HepG2 (cell line): Measurements from ENCODE around the gene RAPGEF5. TPM values are rescaled to one million over a fixed set of nuclear protein-coding genes. Genes with fewer than 3 reads are reported as not detected.

ENCODE experiments used
- ARNT2 ChIP-seq: sonication (generic); formaldehyde crosslinking; IDR thresholded peaks from 2 replicates; pipeline ENCODE4 v1.8.0; 2022; ENCODE audit warnings: mild to moderate bottlenecking, low read depth, missing genetic modification reagents, moderate library complexity
- DR1 ChIP-seq: sonication (generic); formaldehyde crosslinking; IDR thresholded peaks from 2 replicates; pipeline ENCODE4 v1.8.0; 2021; ENCODE audit warnings: mild to moderate bottlenecking, missing genetic modification reagents, inconsistent platforms
- JUN ChIP-seq: sonication (generic); formaldehyde crosslinking; IDR thresholded peaks from 2 replicates; pipeline ENCODE4 v1.4.0; 2020; ENCODE audit warnings: mild to moderate bottlenecking, missing genetic modification reagents
- MED13 ChIP-seq: sonication (generic); formaldehyde crosslinking; IDR thresholded peaks from 2 replicates; pipeline ENCODE4 v1.5.0; 2020; ENCODE audit warnings: missing genetic modification reagents
- NKX3-1 ChIP-seq: sonication (generic); formaldehyde crosslinking; IDR thresholded peaks from 2 replicates; pipeline ENCODE4 v1.5.0; 2020; ENCODE audit warnings: missing genetic modification reagents
- POGK ChIP-seq: sonication (generic); formaldehyde crosslinking; conservative IDR thresholded peaks from 2 replicates; pipeline ENCODE4 v1.8.0; 2022; ENCODE audit warnings: mild to moderate bottlenecking, moderate library complexity, missing genetic modification reagents
- PRDM10 ChIP-seq: sonication (generic); formaldehyde crosslinking; IDR thresholded peaks from 2 replicates; pipeline ENCODE4 v1.4.0; 2020; ENCODE audit warnings: low read depth, missing genetic modification reagents
- RAD21 ChIP-seq: fragments of 450-650 bp; formaldehyde crosslinking; IDR thresholded peaks from 2 replicates; pipeline ENCODE4 v1.5.0; 2020; ENCODE audit warnings: mild to moderate bottlenecking
- TBX3 ChIP-seq: fragments of 450-650 bp; IDR thresholded peaks from 2 replicates; pipeline ENCODE4 v1.6.1; 2017; ENCODE audit warnings: antibody characterized with exemption, mild to moderate bottlenecking, inconsistent platforms, borderline replicate concordance
- XBP1 ChIP-seq: sonication (generic); formaldehyde crosslinking; IDR thresholded peaks from 2 replicates; pipeline ENCODE4 v1.5.0; 2020; ENCODE audit warnings: missing genetic modification reagents
- ZEB1 ChIP-seq: IDR thresholded peaks from 2 replicates; pipeline ENCODE4 v1.6.1; 2012; ENCODE audit warnings: mild to moderate bottlenecking, low read depth, inconsistent platforms; ENCODE audit not compliant: insufficient replicate concordance
- ZNF224 ChIP-seq: sonication (generic); formaldehyde crosslinking; IDR thresholded peaks from 2 replicates; pipeline ENCODE4 v1.5.0; 2020; ENCODE audit warnings: mild to moderate bottlenecking, missing genetic modification reagents
- ZNF230 ChIP-seq: sonication (generic); formaldehyde crosslinking; IDR thresholded peaks from 2 replicates; pipeline ENCODE4 v1.4.0; 2020; ENCODE audit warnings: mild to moderate bottlenecking, missing genetic modification reagents
- ZNF260 ChIP-seq: sonication (generic); formaldehyde crosslinking; IDR thresholded peaks from 2 replicates; pipeline ENCODE4 v1.4.0; 2020; ENCODE audit warnings: missing genetic modification reagents, low read depth, mild to moderate bottlenecking, borderline replicate concordance
- ZNF709 ChIP-seq: sonication (generic); formaldehyde crosslinking; IDR thresholded peaks from 2 replicates; pipeline ENCODE4 v1.5.0; 2020; ENCODE audit warnings: mild to moderate bottlenecking, missing genetic modification reagents
- ZNF724P ChIP-seq: sonication (generic); formaldehyde crosslinking; IDR thresholded peaks from 2 replicates; pipeline ENCODE4 v1.8.0; 2022; ENCODE audit warnings: missing genetic modification reagents, borderline replicate concordance
- ZNF792 ChIP-seq: IDR thresholded peaks from 2 replicates; pipeline ENCODE4 v1.6.1; 2016
- polyA plus RNA-seq, 8 experiments: library from polyadenylated mRNA; depleted of rRNA in 3 of 8; stranded (reverse) in 7 of 8; unstranded in 1 of 8; fragments of >200 nt; fragmentation: Illumina TruSeq in 4 of 8; extraction: Trizol in 4 of 8; gene quantifications; 2 replicates each; pipeline versions ENCODE4 v1.2.1 to v1.2.3, GENCODE V29; 2011 to 2016; ENCODE audit warnings: low read depth in 4 of 8, missing spikeins in 1 of 8, mixed read lengths in 1 of 8; ENCODE audit not compliant: insufficient read depth in 1 of 8
- total RNA-seq, 5 experiments: library from RNA; depleted of rRNA; stranded (reverse); fragments of >200 nt; fragmentation: Illumina TruSeq; extraction: Trizol; gene quantifications; 2 replicates each; pipeline ENCODE4 v1.2.3, GENCODE V29; 2016; ENCODE audit warnings: low read depth in 1 of 5
- TF ChIP-seq, protein P1 (sequence below): fragments of 450-650 bp; IDR thresholded peaks from 2 replicates; pipeline ENCODE4 v1.6.1; 2017; ENCODE audit warnings: mild to moderate bottlenecking
- TF ChIP-seq, protein P2 (sequence below): IDR thresholded peaks from 2 replicates; pipeline ENCODE4 v1.6.1; 2016; ENCODE audit warnings: low read depth, control low read depth

The RAPGEF5 gene
- total and polyA plus RNA-seq, 2 of the 13 experiments (the other 11 are each of a cell fraction or from before 2014, with no cell fraction given) = 17.1 to 23.4 TPM

DNA sequence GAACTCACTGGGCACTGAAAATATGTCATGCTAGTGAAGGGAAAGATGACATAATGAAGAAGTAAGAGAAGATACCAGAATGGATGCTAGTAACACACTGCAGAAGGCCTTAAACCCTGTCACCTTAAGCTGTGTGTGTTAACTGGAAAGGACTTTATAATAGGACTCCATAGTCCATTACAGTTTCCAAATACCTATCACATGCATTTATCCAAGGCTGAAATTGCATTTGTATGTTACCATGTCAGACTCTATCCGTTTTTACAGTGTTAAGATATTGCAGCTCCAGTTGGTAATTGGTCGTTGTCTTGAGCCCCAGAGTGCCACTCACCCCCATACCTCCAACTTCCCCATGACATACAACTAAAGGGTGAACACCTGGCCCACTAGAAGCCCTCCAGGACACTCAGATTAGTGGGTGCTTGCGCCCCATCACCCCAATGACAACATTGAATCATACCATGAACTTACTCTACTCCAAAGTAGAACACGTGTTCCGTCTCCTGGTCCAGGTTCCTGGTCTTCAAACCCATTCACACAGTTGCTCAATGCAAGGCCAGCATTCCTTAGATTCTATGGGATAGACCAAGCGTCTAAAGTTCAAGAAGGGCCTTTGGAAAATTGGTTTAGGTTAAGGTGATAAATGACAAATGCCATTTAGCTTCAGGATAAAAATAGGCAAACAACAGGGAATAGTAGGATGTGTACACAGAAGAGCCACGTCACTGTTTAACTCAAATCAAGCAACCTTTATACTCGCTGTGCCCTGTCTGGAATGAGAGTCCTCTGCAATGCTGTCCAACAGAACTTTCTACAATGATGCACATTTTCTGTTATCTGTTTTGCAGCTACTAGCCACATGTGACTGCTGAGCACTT is 2.1 kb upstream of the RAPGEF5 start (continued):
- TF ChIP-seq ZNF724P (CRISPR knock-in tag) (peak; percentile 75; the same call in 1 of the 2 replicates), XBP1 (CRISPR knock-in tag) (peak; percentile 93; the same call in 1 of the 2 replicates), MED13 (CRISPR knock-in tag) (0 out of 2 replicates have a peak, but pooled peaks have one; percentile 69), ZEB1 (peak; percentile 74), TBX3 (peak; percentile 75; the same call in 1 of the 2 replicates), ARNT2 (peak; percentile 67; the same call in 1 of the 2 replicates), ZNF792 (CRISPR knock-in tag) (peak; percentile 78), DR1 (CRISPR knock-in tag) (no peak), PRDM10 (CRISPR knock-in tag) (peak; percentile 76), POGK (CRISPR knock-in tag) (peak; percentile 65), ZNF224 (CRISPR knock-in tag) (peak; percentile 61; the same call in 1 of the 2 replicates), ZNF230 (CRISPR knock-in tag) (0 out of 2 replicates have a peak, but pooled peaks have one; percentile 41), NKX3-1 (no peak), JUN (CRISPR knock-in tag) (0 out of 2 replicates have a peak, but pooled peaks have one; percentile 49), ZNF260 (CRISPR knock-in tag) (no peak), ZNF709 (CRISPR knock-in tag) (0 out of 2 replicates have a peak, but pooled peaks have one; percentile 31), RAD21 (CRISPR knock-in tag) (0 out of 2 replicates have a peak, but pooled peaks have one; percentile 9)
- TF ChIP-seq, protein P1, sequence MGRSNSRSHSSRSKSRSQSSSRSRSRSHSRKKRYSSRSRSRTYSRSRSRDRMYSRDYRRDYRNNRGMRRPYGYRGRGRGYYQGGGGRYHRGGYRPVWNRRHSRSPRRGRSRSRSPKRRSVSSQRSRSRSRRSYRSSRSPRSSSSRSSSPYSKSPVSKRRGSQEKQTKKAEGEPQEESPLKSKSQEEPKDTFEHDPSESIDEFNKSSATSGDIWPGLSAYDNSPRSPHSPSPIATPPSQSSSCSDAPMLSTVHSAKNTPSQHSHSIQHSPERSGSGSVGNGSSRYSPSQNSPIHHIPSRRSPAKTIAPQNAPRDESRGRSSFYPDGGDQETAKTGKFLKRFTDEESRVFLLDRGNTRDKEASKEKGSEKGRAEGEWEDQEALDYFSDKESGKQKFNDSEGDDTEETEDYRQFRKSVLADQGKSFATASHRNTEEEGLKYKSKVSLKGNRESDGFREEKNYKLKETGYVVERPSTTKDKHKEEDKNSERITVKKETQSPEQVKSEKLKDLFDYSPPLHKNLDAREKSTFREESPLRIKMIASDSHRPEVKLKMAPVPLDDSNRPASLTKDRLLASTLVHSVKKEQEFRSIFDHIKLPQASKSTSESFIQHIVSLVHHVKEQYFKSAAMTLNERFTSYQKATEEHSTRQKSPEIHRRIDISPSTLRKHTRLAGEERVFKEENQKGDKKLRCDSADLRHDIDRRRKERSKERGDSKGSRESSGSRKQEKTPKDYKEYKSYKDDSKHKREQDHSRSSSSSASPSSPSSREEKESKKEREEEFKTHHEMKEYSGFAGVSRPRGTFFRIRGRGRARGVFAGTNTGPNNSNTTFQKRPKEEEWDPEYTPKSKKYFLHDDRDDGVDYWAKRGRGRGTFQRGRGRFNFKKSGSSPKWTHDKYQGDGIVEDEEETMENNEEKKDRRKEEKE = no peak
- TF ChIP-seq, protein P2, sequence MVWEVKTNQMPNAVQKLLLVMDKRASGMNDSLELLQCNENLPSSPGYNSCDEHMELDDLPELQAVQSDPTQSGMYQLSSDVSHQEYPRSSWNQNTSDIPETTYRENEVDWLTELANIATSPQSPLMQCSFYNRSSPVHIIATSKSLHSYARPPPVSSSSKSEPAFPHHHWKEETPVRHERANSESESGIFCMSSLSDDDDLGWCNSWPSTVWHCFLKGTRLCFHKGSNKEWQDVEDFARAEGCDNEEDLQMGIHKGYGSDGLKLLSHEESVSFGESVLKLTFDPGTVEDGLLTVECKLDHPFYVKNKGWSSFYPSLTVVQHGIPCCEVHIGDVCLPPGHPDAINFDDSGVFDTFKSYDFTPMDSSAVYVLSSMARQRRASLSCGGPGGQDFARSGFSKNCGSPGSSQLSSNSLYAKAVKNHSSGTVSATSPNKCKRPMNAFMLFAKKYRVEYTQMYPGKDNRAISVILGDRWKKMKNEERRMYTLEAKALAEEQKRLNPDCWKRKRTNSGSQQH (CRISPR knock-in tag) = no peak; the same call in 1 of the 2 replicates
